Stimulated activated CD4-positive, alpha-beta T cell treated with anti-CD3 and anti-CD28 coated beads, TNF-alpha, amount 100 ng/mL, for 24 hours (primary cell): Measurements from ENCODE around the gene FGF12.

Experiments
- DNase-seq, 3 experiments: peaks; one replicate each; pipeline ENCODE4 v3.0.0-alpha.2; 2020; ENCODE audit warnings: low read depth in 3 of 3

FGF12 gene

DNA sequence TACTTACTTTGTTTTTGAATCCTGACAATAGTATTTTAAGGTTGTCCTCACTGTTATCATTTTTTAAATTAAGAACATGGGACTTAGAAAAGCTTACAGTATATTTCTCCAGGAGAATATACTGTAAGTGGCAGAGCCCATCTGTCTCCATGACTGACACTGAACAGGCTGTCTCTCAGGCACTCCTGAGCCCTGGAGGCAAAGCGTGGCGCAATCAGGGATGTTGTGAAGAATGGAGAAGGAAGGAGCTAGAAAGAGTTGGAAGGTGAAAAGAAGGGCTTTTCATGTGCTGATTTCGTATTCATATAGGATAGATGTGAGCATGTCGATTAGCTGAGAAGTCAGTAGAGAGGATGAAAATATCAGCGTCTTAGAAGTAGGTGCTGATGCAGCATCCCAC is 41.5 kb downstream of the FGF12 start:
- no peak for DNase-seq

DNA sequence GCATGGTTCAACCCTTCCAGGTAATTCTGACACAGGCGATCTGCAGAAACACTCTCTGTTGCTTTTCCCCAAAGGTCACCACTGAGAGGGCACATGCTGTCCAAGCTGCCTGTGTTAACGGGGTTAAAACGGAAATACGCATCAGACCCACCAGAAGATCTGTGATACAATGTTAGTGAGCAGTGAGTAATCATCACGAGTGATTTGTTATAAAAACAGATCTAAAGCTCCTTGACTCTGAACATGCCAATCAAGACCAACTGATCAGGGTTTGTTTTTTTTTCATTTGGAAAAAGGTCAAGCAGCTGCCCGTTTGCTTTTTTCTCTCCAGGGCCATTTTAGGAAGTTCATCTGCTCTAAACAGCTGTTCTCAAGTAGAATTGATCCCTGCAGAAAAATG is 43.2 kb downstream of the FGF12 start:
- no peak for DNase-seq

DNA sequence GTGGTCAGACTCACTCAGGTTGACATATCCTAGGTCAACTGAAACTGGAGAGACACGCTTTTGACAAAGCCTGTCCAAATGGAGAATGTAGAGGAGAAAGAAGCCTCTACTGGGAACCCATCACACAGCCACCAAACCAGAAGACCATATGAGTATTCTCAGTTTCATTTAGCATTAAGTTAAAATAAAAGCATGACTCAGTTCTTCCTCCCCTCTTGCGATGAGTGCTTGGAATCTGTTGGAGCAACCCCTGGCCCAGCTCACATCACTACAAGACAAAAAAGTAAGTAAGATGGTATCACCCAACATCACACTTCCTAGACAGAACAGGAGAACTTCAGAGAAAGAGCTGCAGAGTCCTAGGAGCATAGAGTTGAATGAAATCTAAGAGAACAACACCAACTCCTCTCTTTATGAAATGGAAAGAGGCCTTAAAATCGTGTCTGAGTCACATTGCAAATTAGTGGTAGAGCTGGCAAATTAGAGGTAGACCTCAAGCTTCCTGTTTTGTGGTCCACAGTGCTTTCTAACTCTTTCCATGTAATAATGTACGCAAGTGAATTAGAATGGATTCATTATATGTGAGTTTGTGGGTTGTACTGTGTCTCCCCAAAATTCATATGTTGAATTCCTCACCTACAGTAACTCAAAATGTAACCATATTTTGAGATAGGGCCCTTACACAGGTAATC is 51.2 kb downstream of the FGF12 start:
- peak in 1 of 3 experiments; percentile 0 for DNase-seq

DNA sequence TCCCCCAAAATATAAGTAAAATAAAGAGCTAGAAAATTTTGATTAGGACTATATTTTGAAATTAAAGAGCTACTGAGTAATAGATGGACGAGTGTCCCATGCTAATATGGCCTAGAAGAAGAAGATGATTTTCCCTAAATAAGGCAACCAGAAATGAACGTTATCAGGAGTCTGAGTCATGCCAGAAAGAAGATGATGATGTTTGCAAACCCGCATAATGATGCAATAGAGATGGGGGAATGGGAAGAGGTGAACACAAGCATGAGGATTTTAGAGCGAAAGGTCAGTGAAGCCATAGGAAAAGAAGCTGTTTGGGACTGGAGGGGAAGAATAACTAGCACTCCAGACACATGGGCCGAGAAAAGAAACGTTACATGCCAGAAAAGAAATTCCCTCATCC is 71.7 kb downstream of the FGF12 start:
- no peak for DNase-seq

DNA sequence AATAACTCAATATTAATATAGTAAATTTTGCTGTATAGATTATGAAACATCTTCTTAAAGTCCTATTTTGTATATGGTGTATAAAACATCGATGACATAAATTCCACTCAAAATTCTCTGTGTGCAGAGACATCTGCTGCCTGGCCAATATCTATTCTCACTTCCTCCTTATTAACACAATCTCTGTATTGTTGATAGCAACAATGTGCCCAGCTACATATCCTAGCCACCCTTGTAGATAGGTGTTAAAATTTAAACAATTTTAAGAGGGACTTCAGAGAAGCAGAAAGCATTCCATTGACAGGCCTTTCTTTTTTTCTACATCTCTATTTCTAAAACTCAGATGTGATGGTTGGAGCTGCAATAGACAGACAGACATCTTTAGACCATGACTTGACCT is 72.3 kb downstream of the FGF12 start:
- DNase-seq = no peak

DNA sequence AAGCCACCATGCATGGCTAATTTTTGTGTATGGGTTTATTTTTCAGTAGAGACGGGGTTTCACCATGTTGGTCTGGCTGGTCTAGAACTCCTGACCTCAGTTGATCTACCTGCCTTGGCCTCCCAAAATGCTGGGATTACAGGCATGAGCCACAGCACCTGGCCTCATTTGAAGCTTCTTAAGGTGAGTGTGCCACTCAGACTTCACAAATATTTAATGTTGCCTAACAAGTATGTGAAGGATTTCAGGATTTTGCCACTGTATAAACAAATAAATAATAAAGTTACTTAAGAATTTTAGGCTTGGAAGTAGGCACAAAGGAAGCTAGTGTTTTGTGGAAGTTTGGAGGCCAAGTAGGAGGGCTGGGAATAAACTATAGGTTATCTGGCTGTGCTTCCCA is 73.5 kb downstream of the FGF12 start:
- no peak for DNase-seq

DNA sequence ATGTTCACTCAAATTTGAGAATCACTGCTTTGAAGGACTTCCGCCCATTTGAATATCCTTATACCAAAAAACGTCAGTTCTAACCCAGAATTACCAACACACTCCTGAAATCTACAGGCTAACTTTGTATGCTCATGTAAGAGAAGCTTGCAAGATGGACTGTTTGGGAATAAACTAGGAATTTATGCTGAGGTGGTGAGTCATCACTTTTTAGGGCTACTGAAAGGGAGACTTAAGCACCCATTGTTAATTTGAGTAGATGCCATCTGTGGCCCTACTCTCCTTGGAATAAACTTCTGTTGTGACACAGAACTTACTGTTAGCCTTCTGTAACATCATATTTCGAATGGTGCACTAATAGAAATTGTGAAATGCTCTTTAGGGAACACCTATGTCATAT is 74.6 kb downstream of the FGF12 start:
- no peak for DNase-seq

DNA sequence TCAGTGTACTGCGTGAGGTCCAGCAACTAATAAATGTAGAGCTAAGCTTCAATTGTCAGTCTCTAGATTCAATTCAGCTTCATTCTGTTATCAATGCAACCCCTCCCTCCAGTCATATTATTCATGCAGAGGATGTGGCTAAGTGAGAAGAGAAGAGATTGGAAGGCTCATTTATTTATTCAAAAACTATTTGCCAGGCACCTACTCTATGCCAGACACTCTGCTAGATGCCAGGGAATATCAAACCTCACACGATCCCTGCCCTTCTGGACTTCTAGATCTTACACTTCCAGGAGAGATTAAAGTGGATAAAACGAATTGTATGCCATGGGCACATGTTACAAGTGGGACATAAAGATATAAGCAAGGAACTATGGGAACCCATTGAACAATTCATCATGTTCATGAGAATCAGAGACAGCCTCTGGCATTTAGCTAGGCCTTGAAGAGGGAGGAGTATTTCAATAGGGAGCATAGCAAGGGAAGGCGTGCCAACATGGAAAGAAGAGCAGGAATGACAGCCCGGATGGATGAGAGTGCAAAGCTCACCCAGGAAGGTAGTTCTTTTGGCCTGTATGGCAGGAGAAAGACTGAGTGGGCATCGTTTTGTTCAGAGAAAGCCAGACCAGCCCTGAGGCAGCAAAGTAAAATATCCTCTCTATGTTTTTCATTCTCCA is 75.4 kb downstream of the FGF12 start:
- no peak for DNase-seq

DNA sequence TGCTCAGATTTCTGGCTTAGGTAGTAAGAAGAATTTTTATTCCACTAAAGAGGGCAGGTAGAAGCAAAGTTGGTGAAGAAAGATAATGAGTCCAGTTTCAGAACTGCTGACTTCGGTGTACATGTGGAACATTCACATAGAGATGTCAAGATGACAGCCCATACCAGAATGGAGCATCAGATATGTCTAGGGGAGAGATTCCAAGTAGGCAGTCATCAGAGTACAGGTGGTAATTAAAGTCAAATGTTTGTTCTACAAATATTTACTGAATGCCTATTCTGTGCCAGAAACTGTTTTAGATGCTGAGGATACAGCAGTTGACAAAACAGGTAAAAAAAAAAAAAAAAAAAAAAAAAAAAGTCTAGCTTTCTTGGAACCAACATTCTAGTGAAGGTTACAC is 81.9 kb downstream of the FGF12 start:
- no peak for DNase-seq

DNA sequence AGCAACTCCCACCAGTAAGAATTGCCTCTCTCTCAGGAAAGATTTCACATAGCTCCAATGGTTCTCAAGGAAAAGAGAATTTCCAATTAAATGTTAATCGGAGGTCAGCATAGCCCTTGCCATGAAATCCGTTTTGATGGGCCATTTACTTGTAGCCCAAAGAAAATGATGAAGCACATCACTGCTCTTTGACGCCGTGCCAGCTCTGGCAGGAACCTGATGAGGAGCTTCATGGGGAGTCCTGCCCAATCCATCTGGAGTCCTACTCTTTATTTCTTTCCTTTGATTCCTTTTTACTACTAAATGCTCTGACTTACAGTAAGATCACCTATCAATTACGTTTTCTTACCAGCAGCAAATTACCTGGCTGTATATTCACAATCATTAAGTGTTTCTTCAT is 84.7 kb downstream of the FGF12 start:
- no peak for DNase-seq

DNA sequence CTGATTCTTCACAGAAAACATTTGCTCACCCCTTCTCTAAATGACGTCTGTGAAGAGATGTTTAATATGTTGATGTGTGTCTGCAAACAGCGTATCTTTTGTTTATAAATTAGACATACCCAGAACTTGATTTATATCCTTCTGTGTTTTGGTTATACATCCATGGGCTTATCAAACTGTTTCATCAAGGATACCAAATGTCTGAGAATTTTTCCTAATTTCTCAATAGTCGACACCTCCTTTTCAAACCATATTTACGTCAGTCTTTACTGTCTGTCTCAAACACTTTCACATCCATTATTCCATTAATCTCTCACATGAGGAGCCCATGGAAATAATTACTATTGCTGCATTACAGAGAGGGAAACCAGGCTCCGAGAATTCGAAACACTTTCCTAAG is 85.4 kb downstream of the FGF12 start:
- no peak for DNase-seq

DNA sequence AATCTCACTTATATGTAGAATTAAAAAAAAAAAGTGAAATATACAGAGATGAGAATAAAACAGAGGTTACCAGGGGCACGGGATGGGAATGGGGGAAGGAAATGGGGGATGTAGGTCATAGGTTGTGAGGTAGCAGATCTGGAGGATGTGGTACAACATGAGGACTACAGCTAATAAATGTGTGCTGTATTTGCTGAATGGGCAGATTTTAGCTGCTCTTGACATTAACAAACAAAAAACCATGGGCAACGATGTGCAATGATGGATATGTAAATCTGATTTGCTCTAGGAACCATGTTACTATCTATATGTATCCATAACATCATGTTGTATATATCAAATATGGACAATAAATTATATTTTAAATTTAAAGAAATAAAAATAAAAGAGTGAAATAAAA is 87.4 kb downstream of the FGF12 start:
- DNase-seq = no peak

DNA sequence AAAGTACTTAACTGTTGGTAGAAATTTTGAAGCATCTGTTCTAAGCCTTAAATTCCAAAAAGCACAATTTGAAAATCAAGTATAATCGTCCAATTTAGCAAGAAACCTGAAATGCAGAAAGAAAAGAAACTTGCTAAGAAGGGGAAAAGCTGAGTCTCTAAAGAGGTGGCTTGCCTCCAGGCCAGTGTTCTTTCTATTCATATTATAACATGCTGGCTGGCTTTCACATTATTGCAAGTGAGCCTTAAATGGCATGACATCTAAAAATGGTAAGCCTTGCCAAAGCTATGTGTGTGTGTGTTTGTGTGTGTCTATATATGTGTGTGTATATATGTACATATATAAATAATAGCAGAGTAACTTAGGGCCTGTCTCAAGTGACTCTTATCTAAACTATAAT is 89.5 kb downstream of the FGF12 start:
- DNase-seq = no peak

DNA sequence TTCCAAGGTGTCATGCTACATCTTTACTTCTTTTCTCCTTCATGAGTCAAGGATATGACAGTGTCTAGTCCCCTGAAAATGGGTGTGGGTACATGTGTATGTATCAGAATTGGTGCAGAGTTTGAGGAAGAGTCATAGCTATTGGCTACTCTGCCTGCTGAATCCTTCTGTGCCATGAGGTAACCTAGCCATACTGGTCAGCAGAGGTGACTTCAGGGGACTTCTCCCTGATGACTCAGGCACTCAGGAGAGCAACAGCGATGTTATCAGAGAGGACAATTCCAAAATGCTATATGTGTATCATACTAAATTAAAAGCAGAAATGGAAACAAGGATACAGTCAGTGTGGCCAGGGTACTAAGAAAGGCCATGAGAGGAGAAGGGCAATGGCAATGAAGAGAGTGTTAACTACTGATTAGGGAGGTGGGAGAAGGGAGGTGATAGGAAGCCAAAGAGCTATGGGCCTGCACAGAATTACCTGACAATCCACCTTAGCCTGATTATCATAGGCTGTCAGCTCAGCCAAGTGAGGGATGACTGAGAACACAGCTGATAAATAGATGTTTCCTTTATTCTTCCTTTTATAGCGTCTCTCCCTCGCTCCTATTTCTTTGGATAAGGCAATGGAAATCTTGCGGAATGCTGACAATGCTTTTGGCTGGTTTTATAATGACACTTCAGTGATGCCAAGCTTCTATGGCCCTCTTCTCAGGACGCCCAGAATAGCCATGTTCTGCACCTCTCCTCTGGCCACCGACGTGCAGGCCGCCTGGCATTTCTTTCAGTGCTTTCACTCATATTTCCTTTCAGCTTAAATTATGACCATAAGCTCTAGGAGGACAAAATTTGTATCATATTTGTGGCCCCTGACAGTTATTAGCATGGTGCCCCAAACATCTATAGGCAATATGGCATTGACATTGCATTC is 90.6 kb downstream of the FGF12 start:
- no peak for DNase-seq

DNA sequence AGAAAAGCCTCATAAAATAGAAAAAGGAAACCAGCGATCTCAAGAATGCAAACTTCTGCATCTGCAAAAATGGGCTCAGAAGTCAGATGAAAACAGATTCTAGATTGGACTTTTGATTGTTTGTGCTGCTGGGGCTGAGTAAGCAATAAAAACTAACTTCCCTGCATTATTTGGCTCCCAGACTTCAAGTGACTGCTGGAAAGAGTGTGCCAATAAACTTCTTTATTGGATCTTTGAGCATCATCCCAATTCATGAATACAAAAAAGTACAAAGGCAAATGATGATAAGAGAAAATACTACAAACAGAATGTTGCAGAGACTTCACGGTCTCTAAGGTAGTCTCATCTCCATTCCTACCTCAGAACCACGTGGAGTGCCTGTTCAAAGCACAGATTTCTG is 97.9 kb downstream of the FGF12 start:
- no peak for DNase-seq

DNA sequence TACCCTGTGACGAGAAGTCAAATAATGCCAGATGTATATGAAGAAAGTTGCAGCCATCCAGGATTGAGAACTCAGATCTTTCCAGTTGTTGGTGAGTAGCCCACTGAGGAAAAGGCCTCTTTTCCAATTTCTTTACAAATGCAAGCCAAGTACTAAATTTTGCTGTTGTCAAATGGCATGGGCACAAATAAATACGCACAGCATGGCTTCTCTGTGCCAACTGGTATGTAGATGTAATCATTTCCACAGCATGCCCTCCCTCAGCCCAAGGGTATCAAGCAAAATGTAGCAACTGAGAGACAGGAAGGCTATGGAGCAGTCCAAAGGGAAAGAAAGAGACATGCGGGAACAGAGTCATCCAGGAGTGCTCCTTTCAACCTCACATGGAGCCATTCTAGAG is 105.4 kb downstream of the FGF12 start:
- DNase-seq = no peak

DNA sequence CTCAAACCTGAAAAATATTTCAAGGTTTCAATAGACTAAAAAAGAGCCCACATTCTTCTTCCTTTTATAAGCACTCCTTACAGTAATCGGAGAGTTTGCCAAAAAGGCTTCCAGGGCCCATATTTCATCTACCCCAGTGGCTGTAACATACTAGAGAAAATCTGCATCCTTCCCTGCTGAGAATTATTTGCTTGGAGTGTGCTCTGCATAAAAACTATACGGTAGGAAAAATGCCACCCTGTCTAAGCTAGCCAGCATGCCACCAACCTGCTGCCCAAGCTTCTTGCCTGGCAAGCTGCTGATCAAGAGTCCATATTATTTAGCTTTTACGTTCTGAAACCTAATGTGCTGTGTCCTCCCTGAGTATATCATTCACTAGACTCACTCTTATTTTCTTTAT is 107.1 kb downstream of the FGF12 start:
- DNase-seq = no peak

DNA sequence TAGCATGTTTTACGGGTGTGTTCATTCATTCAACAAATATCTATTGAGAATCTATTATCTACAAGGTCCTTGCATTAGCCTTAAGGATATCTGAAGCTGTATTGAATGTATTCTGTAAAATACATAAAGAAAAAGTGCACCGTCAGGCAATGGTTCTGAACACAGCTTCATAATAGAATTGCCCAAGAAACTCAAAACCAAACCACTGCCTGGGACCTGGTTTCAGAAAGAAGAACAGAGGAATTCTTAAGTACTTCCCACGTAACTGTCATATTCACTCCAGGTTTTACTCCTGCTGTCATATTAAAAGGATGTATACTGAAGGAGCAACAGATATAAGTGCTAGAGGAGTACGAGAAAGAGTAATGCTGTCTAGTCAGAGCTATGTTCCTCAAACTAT is 115.9 kb downstream of the FGF12 start:
- no peak for DNase-seq

DNA sequence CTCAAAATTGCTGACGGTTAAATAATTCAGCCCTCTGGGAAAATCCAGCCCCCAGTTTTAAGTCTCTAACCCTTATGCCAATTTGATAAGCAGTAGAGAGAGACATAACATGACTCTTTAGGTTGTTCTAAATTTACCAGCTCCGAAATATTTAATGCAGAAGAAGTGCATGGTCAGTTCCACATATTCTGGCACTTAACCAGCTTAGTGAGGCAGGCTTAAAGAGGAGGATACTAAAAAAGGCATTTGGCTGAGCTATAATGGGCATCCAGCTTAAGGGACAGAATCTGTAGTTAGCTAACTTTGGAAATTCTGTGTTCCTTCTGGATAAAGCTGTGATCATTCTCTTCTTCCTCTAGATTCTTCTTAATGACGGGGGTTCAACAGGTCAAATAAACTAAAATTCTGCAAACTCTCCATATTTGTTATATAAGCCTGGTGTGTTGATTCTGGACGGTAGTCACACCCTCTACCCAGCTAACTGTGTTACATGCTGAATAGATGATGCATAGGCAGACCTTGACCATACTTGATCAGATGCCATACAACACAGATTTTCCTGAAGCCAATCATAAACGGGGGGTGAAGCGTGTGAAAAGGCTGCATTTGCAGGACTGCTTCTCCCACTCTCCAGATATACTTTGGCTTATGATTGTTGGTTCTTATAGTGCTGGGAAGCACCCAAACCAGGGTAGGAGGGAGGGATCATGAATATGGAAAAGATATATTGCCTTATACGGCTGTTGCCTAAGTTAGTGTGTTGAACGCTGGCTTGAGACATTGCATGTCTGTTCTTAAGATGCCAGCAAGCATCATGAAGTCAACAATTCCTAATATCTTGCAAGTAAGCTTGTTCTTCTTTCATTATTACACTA is 118.4 kb downstream of the FGF12 start:
- no peak for DNase-seq

DNA sequence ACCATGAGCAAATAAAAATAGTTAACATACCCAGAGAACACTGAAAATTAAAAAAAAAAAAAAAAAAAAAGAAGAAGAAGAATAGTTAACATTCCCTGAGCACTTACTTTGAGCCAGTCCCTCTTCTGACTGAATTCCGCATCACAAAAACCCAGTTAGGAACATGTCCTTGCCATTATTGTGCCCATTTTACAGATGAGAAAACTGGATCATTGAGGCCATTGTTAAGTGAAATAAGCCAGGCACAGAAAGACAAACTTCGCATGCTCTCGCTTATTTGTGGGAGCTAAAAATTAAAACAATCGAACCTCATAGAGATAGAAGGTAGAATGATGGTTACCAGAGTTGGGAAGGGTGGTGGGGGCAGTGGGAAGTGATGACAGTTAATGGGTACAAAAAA is 119.5 kb downstream of the FGF12 start:
- DNase-seq = no peak

DNA sequence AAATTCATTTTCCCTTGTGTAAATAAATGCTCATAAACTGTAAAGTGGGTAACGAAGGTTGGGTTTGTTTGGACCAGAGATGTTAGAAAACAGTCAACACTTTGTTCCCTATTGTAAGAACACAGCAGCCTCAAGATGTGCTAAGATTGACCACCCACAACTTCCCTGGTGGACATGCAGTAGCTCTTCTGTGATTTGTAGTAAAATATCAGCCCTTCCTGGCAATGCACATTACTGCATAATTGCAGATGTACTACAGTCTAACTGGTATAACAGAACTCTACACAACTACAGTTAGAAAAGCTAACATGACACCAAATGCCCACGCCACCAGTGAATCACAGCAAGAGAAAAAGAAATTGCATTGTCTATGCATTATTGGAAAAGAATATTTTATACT is 129.4 kb downstream of the FGF12 start:
- DNase-seq = no peak

DNA sequence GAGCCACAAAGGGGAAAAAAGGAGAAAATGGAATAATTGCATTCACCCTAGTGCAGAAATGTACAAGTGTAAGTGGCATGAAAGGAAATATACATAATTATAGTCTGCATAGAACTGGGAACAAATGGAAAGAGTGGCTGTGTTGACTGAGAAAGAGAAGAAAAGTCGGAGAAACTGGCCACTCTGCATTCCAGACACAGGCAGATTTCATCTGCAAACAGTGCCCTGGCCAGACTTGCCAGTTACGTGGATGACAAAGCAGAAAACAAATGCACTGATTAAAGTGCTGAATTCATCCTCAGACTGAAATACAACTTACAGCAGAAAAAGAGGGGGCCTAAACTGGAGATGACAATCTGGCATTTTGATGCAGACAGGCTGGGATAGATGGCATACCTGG is 129.8 kb downstream of the FGF12 start:
- no peak for DNase-seq
